HFF-Myc (cell line): ENCODE data around the gene CUX1.
"Not testable (repeated sequence)": the region's sequence is repeated elsewhere in the genome, so short reads cannot be mapped to it uniquely, and the experiment has no call there.

Source experiments
- DNase-seq: peaks from one replicate; pipeline ENCODE4 v3.0.0-alpha.2; 2011; ENCODE audit warnings: low read depth; ENCODE audit errors: extremely low read depth
- H3K4me3 ChIP-seq: replicated peaks from 2 replicates; pipeline ENCODE4 v1.5.1; 2011; ENCODE audit warnings: low read depth, mild to moderate bottlenecking, control low read depth, low read length
- TF ChIP-seq, protein P1 (sequence below): IDR thresholded peaks from 2 replicates; pipeline ENCODE4 v1.5.1; 2012; ENCODE audit warnings: mild to moderate bottlenecking, low read depth, low read length, control low read depth; ENCODE audit errors: missing control alignments

Gene CUX1

DNA sequence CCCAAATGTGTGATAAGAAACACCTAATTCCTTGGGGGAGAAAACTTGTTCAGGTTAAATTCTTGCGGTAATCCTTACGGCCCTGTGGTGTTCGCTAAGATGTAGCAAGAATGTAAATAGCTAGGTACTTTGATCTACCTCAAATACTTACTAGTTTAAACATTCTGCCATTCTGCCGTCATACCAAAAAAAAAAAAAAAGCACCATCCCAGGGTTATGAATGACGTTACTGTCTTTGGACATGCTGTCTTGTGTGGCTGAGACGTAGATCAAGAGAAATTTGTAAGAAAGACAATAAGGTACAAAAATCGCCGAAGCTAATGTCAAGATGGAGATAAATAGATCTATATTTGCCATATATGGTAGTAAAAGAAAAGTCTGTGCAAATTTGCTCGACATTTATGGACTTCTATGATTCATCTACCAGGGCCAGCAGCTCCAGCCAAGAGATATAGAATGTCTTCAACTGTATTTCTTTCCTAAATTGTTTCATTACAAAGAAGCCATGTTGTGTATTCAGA, 195.6 kb downstream of the CUX1 start:
- TF ChIP-seq, protein P1, sequence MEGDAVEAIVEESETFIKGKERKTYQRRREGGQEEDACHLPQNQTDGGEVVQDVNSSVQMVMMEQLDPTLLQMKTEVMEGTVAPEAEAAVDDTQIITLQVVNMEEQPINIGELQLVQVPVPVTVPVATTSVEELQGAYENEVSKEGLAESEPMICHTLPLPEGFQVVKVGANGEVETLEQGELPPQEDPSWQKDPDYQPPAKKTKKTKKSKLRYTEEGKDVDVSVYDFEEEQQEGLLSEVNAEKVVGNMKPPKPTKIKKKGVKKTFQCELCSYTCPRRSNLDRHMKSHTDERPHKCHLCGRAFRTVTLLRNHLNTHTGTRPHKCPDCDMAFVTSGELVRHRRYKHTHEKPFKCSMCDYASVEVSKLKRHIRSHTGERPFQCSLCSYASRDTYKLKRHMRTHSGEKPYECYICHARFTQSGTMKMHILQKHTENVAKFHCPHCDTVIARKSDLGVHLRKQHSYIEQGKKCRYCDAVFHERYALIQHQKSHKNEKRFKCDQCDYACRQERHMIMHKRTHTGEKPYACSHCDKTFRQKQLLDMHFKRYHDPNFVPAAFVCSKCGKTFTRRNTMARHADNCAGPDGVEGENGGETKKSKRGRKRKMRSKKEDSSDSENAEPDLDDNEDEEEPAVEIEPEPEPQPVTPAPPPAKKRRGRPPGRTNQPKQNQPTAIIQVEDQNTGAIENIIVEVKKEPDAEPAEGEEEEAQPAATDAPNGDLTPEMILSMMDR = no peak
- no peak for DNase-seq
- no peak overlapping the region for H3K4me3 ChIP-seq

- TF ChIP-seq, protein P1 = no peak
- H3K4me3 ChIP-seq = no peak overlapping the region
- DNase-seq = no peak
Measured at GRCh38 chr7:102018876-102019275, 201.4 kb downstream of the CUX1 start.

GRCh38 chr7:102019461-102019860, 202.0 kb downstream of the CUX1 start:
- DNase-seq = no peak

GRCh38 chr7:102021841-102022618, 204.6 kb downstream of the CUX1 start:
- no peak for DNase-seq
- TF ChIP-seq, protein P1 = no peak
- H3K4me3 ChIP-seq = no peak overlapping the region

More at GRCh38 chr7:102019461-102019860, 202.0 kb downstream of the CUX1 start:
- TF ChIP-seq, protein P1 = no peak
- H3K4me3 ChIP-seq = no peak overlapping the region

DNA sequence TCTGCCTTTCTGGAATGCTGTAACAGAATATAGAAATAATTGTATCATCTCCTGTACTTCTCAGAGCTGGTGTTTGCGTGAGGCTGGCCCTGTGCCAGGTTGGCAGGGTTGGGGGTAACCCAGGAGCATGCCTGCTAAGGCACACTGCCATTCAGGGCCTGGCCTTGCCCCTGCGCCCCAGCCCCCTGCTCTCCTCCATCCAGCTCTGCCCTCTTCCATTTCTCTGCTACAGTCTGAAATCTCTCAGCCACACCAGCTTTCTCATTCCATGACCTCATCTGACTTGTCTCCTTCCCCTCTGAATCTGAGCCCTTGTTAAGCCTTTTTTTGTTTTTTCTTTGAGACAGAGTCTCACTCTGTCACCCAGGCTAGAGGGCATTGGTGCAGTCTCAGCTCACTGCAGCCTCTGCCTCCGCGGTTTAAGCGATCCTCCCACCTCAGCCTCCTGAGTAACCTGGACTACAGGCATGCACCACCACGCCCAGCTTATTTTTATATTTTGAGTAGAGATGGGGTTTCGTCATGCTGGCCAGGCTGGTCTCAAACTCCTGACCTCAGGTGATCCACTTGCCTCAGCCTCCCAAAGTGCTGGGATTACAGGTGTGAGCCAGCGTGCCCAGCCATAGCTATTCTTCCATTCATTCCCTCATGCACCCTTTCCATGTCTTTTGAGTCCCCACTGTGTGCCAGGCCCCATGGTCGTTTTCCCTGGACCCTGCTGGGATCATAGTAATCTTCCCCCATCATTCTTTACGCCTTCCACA, 206.8 kb downstream of the CUX1 start:
- DNase-seq = no peak
- TF ChIP-seq, protein P1 = no peak
- H3K4me3 ChIP-seq = no peak overlapping the region

DNA sequence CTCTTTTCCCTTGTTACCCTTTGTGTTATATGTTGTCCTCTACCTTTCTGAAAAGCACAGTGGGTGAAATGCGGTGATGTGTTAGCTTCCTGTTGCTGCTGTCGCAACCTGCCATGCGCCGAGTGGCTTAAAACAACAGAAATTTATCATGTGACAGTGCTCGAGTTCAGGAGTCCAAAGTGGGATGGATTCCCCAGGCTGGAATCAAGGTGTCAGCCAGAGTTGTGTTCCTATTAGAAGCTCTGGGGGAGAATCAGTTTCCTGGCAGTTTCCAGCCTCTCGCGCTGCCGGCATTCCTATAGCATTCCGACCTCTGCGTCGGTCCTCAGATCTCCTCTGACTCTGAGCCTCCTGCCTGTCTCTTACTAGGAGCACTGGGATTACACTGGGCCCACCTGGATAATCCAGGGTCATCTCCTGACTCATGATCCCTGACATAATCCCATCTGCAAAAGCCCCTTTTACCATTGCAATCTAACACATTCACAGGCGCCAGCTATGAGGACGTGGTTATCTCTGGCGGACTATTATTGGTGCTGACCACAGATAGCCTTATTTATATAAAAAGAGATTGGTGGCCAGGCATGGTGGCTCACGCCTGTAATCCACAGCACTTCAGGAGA, 207.5 kb downstream of the CUX1 start:
- TF ChIP-seq, protein P1 = no peak
- H3K4me3 ChIP-seq = no peak overlapping the region
- DNase-seq = no peak

DNA sequence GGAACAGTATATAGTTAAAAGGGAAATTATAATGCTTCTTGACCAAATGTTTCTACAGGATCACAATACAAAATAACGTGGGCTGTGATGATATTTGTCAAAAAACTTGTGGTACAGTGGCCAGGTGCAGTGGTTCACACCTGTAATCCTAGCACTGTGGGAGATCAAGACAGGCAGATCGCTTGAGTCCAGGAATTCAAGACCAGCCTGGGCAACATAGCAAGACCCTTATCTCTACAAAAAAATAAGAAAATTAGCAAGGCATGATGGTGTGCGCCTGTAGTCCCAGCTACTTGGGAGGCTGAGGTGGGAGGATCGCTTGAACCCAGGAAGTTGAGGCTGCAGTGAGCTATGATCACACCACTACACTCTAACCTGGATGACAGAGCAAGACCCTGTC, 208.4 kb downstream of the CUX1 start:
- not testable (repeated sequence) for H3K4me3 ChIP-seq, DNase-seq
